Kidney glomerular epithelial cell (primary cell): Measurements from ENCODE around the gene CPEB3.
"Not testable (repeated sequence)": the region's sequence is repeated elsewhere in the genome, so short reads cannot be mapped to it uniquely, and the experiment has no call there.

Experiments used
- DNase-seq: peaks from one replicate; lab custom pipeline; 2025; lab: John Stamatoyannopoulos, UW

Gene CPEB3

DNA sequence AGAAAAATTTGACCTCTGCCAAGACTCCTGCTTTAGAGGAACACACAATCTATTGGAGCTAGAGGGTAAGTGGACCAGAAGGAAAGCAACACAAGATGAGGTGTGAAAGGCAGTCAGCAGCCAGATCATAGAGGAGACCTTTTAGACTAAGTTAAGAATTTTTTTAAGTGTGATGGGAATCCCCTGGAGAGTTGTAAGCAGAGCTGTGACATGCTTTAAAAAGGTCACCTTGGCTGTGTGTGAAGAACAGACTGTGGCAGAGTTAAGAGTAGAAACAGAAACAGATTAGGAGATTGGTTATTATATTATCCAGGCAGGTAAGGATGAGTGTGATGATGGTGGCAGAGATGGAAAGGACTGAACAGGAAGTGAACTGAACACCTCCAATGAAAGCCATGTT, 23.5 kb downstream of the CPEB3 start:
- DNase-seq, result no peak

DNA sequence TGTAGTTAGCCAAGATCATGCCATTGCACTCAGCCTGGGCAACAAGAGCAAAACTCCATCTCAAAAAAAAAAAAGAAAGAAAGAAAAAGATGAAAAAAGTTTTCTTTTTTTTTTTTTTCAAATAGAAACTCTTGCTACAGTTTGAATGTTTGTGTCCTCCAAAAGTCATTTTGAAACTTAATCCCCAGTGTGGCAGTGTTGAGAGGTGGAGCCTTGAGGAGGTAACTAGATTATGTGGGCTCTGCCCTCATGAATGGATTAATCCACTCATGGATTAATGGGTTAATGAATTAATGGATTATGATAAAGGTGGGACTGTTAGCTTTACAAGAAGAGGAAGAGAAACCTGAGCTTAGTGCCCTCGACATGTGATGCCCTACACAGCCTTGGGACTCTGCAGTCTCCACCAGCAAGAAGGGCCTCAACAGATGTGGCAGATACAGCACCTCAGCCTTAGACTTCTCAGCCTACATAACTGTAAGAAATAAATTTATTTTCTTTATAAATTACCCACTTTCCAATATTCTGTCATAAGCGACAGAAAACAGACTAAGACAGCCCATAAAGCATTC, 25.1 kb downstream of the CPEB3 start:
- no peak for DNase-seq

- DNase-seq, result no peak
These were observed 26.6 kb downstream of the CPEB3 start for GRCh38 chr10:92264249-92264648.

GRCh38 chr10:92263396-92263795, 27.5 kb downstream of the CPEB3 start:
- DNase-seq, result no peak

- DNase-seq, result no peak
These were observed 42.3 kb downstream of the CPEB3 start for GRCh38 chr10:92248566-92248965.

DNA sequence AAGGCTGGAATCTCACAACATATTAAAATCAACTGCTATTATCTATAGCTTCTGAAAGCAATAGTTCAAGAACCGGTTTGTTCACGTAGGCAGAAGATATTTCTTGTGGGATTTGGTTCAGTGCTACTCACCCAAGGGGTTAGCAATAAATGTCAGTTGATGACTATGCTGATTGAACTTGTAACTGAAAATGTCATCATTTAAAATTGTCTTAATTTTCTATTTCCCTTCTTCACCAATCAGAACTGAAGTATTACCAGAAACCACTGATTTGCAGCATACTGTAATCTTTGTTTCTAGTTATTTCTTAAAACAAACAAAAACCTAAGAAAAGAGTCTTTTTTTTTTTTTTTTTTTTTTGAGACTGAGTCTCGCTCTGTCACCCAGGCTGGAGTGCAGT, 46.1 kb downstream of the CPEB3 start:
- no peak for DNase-seq

DNA sequence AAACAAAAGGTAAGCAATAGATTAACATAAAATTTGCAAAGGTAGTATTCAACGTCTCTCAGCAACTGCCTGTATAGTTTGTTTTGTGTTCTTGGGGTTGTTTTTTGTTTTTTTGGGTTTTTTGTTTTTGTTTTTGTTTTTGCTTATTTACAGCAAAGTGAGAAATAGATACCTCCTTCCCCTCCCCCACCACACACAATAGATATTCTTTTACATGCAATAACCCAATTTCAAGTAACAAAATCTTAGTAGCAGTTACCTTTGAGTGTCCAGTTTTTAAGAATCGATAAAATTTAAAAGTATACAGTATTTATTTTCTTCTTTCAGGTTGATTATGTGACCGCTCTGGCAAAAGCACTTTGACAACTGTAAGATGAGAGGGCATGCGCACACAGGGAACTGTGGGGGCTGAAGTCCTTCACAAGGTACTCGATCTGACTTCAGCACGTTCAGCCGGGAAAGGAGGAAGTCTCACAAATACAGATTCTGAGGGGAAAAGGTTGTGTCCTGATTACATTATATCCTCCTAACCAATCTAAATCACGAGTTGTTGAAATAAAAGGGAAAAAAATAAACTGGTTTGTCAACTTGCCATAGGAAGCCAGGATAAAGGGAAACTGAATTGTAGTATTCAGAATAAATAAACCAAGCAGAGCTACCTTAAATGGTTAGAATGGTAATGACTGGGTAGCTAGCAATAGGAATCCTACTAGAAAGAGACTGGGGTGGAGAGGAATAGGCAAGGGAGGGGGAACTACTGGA, 47.8 kb downstream of the CPEB3 start:
- DNase-seq, result peak; percentile 71

- no peak for DNase-seq
These were observed 48.5 kb downstream of the CPEB3 start for GRCh38 chr10:92242380-92242779.

DNA sequence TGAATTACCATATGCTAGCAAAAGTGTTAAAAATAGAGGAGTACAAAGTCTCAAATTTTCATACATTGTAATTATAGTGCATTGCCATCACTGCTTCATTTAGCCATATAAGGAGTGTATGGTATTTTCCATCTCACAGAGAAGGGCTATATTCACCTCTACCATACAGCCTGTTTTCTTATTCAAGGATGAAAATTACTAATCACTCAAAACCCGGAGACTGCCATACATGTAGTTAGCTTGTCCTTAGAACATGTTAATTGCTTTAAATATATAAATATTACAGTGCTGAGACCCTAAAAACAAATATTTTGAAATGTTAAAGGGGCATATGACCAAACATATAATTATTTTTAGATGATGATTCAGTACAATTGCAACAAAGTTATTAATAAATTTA, 49.4 kb downstream of the CPEB3 start:
- DNase-seq, result no peak

- DNase-seq, result no peak
These were observed 49.7 kb downstream of the CPEB3 start for GRCh38 chr10:92241158-92241500.

- peak; percentile 69 for DNase-seq
These were observed 50.4 kb downstream of the CPEB3 start for GRCh38 chr10:92240289-92241157.

DNA sequence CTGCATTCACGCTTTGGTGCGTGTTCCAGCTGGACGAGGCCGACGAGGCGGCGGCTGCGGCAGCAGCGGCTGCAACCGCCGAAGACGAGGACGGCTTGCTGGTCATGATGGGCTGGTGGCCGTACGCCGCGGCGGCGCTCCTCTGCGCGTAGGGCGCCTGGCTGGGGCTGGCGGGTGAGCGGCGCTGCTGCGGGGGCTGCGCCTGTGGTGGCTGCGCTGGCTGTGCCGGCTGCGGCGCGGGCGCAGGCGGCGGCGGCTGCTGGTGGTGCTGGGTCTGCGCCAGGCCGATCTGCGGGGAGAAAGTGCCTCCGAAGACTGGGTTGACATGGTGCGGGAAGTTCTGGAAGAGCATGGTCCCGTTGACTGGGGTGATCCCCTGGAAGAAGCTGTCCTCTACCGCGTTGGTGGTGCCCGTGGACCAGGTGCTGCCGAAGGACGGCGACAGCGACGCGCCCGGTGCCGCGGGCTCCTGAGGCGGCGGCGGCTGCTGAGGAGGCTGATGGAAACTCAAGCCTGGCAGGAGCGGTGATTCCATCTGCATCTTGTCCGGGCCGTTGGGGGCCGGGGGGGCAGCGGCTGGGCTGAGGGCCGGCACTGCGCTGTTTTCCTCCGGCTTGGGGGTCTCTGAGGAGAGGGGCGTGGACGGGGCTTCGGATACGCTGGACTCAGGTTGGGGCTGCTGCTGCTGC, 51.1 kb downstream of the CPEB3 start:
- no peak for DNase-seq

DNA sequence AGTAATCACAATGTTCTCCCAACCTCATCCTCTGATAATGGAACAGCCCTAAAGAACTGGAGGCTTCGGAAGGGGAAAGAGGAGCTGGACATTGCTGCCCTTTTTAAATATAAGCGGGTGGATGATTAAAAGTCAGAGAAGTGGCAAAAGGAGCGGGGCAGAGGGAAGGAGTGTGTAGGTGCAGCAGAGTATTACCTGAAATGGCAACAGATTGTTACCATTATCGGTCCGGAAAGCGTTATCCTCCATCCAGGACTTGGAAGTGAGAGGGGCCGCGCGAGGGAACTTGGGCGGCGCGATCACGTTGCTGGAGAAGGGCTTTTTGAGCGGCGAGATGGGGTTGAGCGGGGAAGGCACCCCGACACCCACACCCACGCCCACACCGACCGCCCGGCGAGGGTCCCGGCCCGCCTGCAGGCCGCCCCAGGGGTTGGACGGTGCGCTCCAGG, 51.7 kb downstream of the CPEB3 start:
- DNase-seq, result no peak

GRCh38 chr10:92238586-92239098, 52.2 kb downstream of the CPEB3 start:
- DNase-seq, result peak; percentile 37

DNA sequence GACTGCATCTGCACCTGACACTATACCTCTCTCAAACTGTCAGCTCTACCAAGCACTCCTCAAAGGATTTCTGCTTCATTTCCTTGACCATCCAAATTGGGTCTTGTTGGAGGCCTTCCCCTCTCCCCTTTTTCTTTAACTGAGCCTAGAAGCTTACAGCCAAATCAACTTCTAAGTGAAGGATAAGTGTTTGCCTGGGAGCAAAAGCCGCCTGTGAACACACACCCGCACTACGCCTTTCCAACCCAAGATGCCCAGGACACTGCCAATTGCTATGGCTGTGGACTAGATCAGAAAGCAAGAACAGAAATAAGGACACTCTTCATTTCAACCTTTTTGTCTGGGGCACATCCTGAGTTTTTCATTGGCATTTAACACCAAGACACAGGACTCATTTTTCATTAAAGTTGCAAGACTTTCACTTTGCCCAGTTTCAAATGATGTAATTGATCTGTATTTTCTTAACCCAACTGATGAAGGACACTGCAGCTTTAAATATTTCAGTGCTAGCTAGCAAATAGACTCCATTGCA, 52.8 kb downstream of the CPEB3 start:
- no peak for DNase-seq

DNA sequence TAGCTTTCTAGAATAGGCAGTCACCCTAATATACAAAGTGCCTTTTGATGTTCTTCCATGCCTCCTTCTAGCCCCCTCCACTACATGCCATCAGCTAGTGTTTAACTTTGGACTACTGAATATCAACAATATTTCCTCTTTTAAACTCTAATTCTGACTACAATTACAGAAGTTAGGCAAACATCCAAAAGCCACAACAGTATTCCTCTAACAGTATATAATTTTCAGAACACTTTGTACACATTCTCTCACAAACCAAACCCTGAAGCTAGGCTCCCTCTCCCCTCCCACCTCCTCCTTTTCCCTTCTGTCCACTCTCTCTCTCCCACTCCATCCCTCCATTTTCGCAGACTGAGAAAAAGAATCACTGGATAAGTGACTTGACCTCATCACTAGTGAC, 59.7 kb downstream of the CPEB3 start:
- no peak for DNase-seq

DNA sequence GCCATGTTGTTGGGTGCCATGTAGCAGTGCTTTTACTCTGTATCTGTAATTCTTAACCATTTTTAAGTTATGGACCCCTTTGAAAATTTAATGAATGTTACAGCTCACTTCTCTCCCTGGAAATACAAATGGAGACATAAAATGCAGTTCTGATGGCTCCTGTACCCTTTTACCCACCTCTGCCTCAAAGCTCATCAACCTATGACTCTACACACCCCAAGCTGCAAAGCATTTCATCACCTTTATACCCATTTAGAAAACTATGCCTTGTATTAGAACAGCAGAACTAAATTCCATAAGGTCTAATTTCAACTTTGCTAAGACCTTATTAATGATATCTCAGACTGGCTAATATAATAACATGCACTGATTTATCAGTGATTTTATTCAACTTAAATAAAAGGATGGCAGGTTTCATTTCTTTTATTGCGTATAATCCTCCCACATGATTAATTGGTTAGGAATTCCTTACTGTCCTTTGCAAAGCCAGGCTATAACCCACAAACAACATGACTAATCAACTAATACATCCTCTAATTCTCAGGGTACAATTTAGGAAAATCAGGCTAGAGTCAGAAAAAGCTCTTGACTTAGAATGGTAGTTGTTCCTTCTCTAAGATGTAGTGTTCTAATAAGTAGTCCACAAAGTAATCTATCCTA, 68.1 kb downstream of the CPEB3 start:
- DNase-seq, result peak; percentile 29

DNA sequence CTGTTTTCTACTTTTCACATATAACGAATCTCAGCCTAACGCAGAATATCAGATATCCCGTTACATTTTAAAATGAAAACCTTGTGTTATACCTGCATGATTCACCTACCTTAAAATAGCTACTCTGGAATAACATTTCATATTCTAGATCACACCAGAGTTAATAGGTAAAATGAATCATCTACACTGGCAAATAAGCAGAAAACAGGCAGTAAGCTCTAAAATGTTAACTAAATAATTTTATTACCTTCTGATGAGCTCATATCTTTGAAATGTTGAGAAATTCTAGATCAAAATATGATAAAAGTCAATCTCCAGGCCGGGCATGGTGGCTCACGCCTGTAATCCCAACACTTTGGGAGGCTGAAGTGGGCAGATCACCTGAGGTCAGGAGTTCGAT, 71.3 kb downstream of the CPEB3 start:
- DNase-seq, result no peak

- DNase-seq, result no peak
These were observed 72.3 kb downstream of the CPEB3 start for GRCh38 chr10:92218569-92218968.

DNA sequence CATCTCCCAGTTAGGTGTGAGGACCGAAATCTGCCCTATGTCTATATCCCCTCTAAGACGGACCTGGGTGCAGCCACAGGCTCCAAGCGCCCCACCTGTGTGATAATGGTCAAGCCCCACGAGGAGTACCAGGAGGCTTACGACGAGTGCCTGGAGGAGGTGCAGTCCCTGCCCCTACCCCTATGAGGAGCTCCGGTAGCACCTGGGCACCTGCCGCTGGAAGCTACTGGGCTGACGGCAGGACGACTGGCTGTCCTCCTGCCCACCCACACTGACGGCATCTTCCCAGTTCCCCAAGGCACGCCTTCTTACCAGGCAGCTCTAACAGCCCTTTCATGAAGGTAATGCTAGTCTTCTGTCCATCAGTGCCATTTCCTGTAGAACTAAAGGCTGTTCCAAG, 74.3 kb downstream of the CPEB3 start:
- DNase-seq, result not testable (repeated sequence)

DNA sequence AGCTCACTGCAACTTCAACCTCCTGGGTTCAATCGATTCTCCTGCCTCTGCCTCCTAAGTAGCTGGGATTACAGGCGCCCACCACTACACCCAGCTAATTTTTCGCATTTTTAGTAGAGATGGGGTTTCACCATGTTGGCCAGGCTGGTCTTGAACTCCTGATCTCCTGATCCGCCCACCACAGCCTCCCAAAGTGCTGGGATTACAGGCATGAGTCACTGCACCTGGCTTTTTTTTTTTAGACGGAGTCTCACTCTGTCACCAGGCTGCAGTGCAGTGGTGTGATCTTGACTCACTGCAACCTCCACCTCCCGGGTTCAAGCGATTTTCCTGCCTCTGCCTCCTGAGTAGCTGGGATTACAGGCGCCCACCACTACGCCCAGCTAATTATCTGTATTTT, 75.7 kb downstream of the CPEB3 start:
- DNase-seq, result not testable (repeated sequence)
